HL-60 (cell line): ENCODE data around the gene AGTR1.

Experiments used
- CTCF ChIP-seq: IDR thresholded peaks from one replicate; pipeline ENCODE4 v1.5.1; 2011; ENCODE audit warnings: low read length, control low read depth, inconsistent platforms; ENCODE audit not compliant: insufficient read depth
- GABPA ChIP-seq: IDR thresholded peaks from 2 replicates; pipeline ENCODE4 v1.6.1; 2012; ENCODE audit warnings: low read depth
- REST ChIP-seq: IDR thresholded peaks from 2 replicates; pipeline ENCODE4 v1.6.1; 2012; ENCODE audit warnings: low read depth; ENCODE audit not compliant: insufficient replicate concordance

GRCh38 chr3:148742118-148742517, 44.4 kb downstream of the AGTR1 start:
- TF ChIP-seq CTCF (no peak), REST (no peak), GABPA (no peak)
